GM21526 (cell line): ENCODE measurements around the gene SKA3.
A peak's percentile ranks its signal among the peaks of the same experiment; 100 is the strongest.
"Not testable (repeated sequence)": the region's sequence is repeated elsewhere in the genome, so short reads cannot be mapped to it uniquely, and the experiment has no call there.

Experiments used
- ATAC-seq: cut with Tn5 transposase; IDR thresholded peaks from one replicate; pipeline ENCODE4 v1.9.1; 2021; ENCODE audit warnings: moderate library complexity; ENCODE audit not compliant: unreplicated experiment, low FRiP score

Gene SKA3

DNA sequence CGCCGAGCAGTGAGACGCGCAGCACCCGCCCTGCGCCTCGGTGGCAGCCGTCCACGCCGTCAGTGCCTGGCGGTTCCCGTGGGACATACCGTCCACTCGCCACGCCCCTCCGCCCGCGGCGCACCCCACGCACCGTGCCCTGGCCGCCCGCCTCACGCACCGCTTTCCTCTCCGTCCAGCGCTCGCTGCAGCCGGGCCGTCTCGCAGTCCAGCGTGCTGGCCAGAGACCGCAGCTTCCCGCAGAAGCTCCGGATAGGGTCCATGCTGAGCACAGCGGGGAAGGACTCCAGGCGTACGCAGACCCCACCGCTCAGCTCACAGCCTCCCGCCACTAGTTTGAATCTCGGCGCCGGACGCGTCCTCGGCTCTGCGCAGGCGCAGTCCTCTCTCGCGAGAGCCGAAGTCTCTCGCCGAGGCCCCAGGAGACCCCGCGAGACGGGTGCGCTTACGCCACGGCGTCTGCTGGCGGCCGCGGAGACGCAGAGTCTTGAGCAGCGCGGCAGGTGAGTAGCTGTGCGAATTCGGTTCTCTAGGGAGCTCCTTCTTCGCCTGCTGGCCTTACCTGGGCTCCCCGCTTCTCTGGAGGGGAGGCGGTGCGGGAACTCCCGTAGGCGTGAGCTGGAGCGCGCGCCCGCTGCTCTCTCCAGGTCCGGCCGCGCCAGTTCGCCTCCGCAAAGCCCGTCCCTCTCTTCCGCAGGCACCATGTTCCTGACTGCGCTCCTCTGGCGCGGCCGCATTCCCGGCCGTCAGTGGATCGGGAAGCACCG is at the start of gene SKA3, which contains the start of gene MRPL57:
Gene SKA3, minus strand, starts transcription at position 338 of the 767 bp plus-strand sequence. Its CDS starts 75 bp downstream, at position 263.
Gene MRPL57, plus strand, starts transcription at position 444 of the 767 bp plus-strand sequence. Its CDS starts 259 bp downstream, at position 703.
- ATAC-seq: peak; percentile 91

DNA sequence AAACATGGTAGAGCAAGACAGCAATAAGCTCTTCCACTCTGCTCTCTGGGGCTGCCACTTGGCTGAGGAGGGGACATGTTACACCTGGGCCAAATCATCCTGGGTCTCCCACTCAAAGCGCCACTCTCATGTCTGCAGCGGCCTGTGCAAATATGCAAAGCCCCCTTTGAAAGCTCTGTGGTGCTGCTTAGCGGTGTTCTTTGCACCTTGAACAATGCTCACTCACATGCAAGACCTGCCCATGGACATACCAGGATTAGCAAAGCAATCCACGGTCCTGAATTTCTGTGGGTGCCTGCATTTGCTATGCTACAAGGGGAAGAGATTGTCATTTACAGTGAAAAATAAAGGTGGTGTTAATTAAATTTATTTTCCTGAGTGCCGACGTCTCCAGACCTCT is 48.7 kb upstream of the SKA3 start:
- ATAC-seq: no peak

DNA sequence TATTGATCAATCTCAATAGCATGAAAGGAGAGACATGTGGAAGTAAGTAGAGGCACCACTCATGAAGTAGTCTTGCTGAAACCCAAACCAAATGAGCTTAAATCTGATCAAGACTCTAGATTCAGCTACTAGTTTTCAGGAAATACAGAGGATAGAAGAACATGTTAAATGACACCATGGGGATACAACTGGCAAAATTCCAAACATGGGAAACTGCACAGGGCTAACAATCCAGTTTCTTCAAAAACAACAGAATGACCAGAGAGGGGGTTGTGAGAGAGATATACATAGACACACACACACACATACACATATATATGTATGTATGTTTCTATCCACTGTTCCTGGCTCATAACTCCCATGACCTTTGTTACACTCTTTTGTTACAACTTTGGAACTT is 44.9 kb upstream of the SKA3 start:
- ATAC-seq: no peak

DNA sequence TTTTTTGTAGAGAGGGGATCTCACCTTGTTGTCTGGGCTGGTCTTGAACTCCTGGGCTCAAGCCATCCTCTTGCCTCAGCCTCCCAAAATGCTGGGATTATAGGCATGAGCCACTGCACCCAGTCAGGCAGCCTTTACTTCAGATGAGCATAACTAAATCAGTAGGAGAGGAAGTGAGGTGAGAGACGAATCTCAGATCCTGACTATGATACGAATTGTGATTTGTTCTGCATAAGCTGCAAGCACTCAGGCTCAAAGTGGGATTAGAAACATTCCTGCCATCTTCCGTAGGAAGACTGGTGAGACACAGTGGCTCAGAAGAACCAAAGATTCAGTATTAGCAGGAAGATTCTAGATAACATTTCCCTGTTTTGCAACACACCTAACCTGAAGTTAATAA is 43.4 kb upstream of the SKA3 start:
- ATAC-seq: not testable (repeated sequence)

DNA sequence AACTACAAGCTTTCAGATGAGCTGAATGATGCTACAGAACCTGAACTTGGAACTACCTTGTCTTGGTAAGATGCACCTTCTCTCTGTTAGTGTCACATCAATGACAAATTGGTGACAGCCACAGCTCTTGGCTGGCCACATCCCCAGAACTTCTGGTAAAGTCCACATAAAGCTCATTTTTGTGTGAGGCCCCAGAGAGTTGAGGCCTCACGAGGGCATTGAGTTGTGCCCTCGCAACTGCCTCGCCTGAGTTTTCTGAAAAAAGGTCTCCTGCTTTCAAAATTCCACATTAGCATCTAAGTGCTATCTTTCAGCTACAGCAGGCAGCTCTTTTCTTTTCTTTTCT is 42.7 kb upstream of the SKA3 start:
- no peak for ATAC-seq

DNA sequence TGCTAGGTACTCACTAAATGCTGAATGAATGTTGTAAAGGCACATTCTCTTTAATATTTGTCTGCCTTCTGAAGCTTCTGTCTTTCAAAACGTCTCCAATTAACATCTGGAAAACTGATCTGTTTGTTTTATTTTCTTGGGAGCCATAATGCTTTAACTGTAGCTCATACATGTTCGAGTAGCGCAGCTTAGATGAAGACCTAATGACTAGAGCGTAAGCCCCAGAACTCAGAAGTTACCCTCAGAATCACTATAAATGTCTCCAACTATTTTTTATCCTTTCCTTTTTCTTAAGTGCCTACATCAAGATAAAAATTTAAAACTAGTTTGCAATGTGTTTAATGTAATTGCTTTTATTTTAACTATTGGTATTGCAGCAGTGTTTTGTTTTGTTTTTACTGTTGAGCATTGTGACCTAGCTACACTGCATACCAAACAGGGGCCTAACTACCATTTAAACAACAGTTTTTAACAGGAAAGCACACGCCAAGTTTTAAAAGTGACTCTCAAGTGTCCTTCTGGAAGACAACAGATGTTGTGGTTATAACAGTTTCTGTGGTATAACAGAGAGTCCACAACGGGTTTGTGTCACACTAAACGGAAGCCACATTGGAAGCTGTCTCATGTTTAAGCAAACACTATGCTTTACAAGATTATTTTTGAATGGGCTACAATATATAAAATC is 42.1 kb upstream of the SKA3 start:
- ATAC-seq: peak; percentile 94

DNA sequence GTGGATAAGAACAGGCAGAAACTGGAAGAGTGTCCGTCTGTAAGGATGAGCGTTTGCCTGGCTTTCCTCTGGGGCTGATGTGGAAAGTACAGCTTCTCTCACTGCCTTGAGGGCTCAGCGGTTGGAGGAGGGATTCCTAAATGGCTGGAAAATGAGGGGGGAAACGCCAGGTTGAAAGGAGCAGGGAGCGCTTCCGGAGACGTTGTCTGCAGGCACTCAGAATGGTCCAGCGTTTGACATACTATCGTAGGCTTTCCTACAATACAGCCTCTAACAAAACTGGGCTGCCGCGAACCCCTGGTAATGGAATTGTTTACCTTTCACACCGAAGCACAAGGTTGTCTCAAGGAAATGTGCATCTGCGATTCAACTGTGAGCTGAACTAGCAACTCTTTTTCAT is 40.0 kb upstream of the SKA3 start:
- ATAC-seq: no peak

DNA sequence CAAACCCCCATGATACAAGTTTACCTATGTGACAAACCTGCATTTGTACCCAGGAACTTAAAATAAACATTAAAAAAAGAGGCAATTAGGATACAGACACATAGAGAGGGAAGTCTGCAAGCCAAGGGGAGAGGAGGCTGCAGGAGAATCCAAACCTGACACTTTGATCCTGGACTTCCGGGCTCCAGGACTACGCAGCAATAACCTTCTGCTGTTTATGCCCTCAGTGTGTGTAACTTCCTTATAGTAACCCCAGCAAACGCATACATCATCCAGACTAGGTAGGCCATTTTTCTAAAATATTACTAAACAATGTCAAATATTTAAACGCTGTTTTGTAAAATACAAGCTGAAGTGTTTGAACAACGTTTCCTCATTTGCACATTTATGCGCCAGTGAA is 39.1 kb upstream of the SKA3 start:
- ATAC-seq: not testable (repeated sequence)

DNA sequence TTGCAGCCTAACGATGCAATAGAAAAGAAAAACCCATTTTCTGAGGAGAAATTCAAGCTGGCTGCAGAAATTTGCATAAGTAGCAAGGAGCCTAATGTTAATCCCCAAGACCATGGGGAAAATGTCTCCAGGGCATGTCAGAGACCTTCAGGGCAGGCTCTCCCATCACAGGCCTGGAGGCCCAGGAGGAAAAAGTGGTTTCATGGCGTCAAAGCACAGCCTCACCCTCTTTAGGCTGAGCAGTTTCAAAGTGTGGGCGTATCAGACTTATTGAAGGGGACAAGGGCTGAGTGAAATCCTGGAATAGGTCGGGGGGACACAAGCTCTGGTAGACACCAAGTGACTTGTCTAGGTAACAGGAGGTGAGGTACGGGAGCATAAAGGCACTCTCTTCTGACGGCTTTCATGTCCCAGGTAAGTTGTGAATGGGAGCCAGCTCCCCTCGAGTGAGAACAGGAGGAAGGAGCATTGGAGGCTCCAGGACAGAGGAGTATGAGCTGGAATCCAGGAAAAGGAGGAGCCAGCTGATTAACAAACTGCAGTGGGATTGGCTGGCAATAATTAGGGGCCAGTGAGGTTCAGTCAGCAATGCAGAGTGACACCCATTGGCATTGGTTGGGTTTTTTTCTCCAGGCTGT is 35.9 kb upstream of the SKA3 start:
- no peak for ATAC-seq

DNA sequence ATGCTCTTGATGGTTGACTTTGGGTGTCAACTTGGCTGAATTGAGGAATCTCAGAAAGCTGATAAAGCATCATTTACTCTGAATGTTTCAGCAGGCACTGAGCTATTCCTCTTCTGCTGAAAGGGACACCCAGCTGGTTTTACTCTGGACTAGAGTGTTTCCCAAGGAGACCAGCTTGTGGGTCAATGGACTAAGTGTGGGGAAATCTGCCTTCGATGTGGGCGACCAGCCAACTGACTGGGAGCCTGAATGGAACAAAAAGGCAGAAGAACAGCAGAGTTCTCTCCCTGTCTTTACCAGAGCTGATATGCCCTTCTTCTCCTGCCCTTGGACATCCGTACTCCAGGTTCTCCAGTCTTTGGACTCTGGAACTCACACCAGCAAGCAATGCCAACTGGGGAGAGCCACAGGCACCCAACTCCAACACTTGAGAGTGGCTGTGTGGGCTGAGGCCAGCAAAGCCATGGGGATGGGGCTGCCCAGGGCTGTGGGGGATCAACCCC is 32.4 kb upstream of the SKA3 start:
- no peak for ATAC-seq

DNA sequence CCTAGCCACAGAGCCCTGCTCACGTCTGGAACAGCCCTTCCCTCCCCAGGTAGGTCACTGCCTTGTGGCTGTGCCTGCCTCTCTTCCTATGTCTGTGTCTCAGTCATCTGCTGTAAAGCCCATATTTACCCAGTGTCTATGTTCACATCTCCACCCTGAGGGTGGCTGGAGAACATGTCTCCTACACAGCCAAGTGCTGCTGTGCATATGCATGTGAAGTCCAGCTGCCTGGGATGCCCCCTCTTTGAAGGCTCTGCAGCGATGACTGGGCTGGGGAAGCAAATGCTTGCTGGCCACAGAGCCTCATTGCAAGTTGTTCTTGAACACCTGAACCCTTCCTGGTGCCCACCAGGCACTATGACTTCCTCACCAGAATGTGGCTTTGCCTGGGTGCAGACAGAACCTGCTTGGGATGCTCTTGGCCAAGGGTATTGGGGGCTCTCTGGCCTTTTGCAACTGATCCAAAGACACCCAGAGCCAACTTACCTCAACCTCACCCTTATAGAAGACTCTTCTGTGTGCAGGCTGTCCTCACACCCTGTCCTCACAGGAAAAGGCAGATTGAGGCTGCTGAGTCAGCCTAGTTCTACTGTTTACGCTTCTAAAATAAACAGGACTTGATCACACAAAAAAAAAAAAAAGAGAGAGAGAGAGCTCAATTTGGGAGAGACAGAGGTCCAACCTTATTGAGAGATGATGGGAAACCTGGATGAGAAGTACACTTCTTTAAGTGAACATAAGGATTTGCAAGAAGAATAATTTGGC is 26.6 kb upstream of the SKA3 start:
- no peak for ATAC-seq

DNA sequence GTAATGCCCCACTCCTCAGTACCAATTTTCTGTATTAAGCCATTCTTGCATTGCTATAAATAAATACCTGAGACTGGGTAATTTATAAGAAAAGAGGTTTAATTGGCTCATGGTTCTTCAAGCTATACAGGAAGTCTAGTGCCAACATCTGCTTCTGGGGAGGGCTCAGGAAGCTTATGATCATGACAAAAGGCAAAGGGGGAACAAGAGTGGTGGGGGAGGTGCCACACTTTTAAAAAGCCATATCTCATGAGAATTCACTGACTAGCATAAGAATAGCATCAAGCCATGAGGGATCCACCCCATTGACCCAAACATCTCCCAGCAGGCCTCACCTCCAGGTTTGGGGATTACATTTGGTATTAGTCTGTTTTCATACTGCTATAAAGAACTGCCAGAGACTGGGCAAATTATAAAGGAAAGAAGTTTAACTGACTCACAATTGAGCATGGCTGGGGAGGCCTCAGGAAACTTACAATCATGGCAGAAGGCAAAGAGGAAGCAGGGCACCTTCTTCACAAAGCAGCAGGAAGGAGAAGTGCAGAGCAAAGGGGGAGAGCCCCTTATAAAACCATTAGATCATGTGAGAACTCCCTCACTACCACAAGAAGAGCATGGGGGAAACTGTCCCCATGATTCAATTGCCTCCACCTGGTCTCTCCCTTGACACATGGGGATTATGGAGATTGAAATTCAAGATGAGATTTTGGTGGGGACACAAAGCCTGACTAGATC is 25.3 kb upstream of the SKA3 start:
- ATAC-seq: not testable (repeated sequence)

DNA sequence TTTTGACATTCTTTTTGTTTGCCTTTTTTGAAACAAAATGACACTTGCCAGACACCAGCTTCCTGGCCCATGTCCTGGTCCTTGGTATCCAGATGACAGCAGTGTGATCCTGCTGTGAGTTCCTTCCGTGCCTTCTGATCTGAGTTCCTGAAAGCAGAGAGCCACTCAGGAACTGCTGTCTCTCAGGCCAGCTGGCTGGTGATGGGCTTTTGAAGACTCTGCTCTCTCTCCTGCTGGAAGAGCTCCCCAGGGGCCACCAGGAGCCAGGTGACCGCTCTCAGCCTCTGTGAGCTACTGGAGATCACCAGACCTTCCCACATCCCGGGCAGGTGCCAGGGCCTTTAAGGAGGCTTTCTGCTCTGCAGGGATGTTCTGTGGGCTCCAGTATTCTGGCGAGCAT is 22.0 kb upstream of the SKA3 start:
- not testable (repeated sequence) for ATAC-seq

DNA sequence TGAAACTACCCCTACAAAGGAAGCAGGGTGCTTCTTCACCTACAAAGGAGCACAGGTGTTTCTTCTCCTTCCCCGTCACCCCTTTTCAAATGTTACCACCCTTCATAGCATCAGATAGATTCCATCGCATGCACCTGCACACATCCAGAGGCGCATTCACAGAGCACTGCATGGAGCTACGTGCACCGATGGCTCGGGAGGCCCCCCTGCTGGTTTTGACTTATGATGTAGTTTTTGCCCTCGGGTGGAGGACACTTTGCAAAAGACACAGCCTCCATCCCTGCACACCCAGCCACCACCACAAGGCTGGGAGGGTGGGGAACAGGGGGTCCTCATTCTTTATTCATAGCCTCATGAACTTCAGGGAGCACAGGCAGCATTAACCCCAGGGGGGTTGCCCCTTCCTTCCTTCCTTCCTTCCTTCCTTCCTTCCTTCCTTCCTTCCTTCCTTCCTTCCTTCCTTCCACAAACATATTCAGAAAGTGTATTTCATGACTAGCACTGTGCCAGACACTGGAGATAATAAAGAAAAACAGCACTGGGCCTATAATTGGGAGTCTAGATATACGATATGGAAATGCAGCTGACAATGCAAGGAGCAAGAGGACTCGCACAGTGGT is 21.4 kb upstream of the SKA3 start:
- ATAC-seq: not testable (repeated sequence)

DNA sequence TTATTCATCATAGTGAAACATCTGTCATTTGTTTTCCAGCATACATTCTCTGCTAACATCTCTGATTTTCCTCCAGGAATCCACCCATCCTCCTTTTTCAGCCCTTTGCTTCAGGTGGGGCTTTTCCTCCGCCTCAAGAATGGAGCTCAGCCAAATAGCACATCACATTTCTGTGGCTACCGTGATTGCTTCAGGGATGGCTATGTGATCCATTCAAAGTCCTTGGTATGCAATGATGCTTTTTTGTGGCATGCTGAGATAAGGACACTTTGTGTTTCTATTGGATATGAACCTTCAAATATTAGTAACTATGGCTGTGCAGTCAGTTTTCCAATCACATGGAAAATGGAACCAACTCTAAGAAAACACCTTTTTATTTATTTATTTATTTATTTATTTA is 18.4 kb upstream of the SKA3 start:
- not testable (repeated sequence) for ATAC-seq

DNA sequence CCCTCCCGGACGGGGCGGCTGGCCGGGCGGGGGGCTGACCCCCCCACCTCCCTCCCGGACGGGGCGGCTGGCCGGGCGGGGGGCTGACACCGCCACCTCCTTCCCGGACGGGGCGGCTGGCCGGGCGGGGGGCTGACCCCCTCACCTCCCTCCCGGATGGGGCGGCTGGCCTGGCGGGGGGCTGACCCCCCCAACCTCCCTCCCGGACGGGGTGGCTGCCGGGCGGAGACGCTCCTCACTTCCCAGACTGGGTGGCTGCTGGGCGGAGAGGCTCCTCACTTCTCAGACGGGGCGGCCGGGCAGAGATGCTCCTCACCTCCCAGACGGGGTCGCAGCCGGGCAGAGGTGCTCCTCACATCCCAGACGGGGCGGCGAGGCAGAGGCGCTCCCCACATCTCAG is 10.1 kb upstream of the SKA3 start:
- ATAC-seq: not testable (repeated sequence)

DNA sequence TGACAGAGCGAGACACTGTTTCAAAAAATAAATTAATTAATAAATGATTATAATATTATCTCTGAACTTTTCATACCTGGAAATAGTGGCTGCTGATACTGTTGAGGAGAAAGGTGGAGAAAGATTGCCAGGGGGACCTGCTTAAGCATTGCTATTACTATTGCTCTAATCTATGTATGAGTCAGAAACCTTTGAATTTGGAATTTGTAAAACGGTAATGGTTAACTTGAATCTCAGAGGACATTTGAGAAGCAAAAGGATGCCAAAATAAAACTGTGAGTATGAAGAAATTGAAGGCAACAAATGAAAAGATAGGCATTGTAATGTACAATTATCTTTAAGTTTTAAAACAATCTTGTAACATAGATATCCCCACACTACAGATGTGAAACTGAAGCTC is 5.3 kb upstream of the SKA3 start:
- ATAC-seq: no peak

DNA sequence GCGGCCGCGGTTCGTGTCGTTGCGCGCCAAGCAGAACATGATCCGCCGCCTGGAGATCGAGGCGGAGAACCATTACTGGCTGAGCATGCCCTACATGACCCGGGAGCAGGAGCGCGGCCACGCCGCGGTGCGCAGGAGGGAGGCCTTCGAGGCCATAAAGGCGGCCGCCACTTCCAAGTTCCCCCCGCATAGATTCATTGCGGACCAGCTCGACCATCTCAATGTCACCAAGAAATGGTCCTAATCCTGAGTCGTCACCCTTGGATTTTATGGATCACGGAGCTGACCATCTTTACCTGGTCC is 581 bp upstream of the SKA3 start:
- peak; percentile 23 for ATAC-seq

DNA sequence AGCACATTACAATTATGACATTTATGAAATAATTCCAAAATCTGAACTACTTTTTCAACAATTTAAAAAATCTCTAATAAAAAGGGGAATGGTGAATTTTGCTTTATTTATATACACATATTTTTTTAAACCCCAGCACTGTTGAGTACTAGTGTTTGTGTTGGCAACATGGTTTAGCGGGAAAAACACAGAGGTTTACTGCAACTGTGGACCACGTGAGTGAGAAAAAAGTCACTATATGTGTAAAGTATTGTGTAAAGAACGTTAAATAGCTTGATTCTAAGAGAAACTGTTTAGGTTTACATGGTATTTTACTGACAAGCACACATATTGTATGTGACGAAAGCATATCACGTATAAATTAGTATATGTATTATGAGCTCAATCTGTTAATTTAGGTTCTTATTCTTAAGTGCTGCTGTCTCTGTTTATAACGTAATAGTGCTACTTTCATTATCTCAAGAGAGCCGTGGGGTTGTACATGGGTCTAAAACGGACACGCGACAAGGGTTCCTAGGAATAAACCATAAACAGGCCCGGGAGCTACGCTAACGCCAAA is 617 bp downstream of the SKA3 start:
- ATAC-seq: no peak
